NCI-H2107 treated with DMSO at 0.1 percent for 48 hours (cell line): Measurements from ENCODE around the gene SRSF3.
"Not testable (repeated sequence)": the region's sequence is repeated elsewhere in the genome, so short reads cannot be mapped to it uniquely, and the experiment has no call there.

ENCODE experiments used
- DNase-seq: peaks from one replicate; lab custom pipeline; 2025; ENCODE audit not compliant: unreplicated experiment; lab: John Stamatoyannopoulos, UW

Gene SRSF3

DNA sequence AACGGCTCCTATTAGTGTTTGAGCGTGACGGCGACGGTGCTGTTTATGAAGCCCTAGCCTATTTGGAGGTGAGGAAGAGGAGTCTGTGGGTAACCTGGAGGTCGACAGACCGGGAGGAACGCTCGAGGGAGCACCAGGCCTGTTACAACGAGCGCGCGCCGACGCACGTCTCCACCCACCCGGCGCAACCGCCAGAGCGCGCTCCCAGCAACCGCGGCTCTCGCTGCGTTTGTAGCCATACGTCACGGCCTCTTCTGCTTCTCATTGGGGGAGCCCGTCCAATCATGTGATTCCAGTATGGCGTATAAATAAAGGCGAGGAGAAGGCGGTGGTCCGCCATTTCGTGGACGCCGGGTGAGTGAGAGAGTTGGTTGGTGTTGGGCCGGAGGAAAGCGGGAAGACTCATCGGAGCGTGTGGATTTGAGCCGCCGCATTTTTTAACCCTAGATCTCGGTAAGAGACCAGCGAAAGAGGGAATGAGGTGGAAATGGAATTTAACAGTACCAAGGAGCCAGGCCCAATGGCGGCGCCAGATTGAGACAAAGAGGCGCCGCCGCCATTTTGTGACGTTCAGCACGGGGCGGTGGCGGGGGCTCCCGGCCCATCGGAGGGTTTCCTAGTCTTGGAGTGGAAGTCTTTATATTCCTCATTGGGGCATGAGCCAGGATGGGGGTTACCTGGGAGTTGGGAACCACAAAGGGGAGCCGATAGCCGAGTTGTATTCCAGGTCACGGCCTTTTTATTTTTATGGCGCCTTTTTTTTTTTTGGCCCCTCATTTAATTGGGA is at the start of gene SRSF3:
SRSF3 (plus strand) TSS at position 334 of the 787 bp plus-strand sequence. CDS start 2,401 bp downstream, outside the sequence.
- peak; percentile 92 for DNase-seq

DNA sequence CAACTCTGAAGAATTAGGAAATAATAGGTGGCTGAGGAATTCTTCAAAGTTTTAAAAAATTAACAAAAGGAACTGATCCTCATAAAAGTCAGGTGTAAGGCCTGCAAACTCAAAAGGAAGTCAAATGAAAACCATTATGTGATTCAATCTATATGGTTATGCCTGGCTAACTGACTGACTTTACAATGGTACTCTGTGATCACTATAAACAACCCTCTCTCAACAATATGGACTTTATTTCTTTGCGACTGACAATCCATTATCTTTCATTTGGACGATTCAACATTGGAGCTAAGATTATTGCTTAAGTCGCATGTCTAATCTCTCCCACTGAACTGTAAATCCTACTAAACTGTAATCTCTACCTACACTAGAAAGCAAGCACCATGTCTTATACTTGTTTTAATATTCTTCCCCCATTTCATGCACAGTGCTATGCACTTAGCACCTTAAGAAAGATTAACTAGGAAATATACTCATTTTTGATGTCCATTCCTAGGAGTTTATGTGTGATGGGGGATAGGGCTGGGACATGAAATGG is 48.3 kb upstream of the SRSF3 start:
- no peak for DNase-seq

DNA sequence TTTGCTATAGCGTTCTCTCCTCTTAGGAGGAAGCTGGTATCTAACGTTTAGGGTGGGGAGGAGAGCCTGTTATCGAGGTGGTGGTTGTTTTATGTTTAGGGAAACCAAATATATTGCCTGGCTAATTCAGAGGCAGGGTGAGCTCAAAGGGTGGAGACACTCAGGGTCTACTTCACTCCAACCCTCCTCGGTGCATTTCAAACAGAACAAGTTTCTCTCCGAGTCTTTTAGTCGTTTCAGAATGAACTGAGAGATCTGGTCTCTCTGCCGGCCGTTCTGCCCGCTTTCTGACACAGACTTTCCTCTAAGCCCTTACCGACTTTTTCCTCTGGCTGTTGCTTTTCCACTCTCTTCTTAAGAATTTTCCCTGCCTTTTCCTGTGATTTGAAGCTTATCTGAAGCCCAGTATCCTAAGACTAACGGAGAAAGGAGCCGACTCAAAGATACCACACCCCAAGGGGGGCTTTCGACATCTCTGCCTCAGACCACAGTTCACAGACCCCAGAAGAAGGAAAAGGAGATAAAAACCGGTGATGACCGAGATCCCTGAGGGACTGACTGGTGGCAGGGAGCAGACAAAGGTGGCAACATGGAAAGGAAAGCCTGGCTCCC is 47.7 kb upstream of the SRSF3 start:
- DNase-seq: no peak

DNA sequence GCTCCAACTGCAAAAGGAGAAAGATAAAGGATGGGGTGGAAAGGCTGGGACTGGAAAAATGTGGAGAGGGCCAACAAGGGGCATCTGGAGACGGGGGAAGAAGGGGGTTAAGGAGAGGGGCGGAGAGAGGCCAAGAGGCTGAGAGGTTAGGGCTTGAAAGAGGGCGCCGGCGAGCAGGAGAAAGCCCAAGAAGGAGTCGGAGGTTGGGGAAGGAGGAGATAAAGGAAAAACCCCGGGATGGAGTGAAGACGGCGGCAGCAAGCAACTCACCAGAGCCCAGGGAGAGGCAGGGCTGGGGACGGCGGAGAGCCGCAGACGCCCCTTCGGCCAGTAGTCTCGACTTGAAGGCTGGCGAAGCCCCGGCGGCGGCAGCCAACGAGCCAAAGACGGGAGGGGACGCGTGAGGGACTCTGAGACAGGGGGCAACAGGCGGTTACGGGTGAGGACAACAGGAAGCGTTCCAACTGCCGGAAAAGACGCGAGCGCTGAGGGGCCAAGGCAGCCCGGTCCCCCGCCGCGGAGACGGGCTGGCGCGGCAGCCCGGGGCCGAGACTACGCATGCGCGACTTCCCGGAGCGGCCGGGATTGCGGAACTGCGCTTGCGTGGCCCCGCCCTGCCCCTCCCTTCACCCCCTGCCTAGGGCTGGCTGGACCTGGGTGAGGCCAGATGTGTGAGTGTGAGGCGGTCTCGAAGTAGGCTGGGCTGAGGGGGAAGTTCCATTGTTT is 47.1 kb upstream of the SRSF3 start, which contains the start of gene STK38:
STK38 (minus strand) TSS at position 560 of the 726 bp plus-strand sequence. CDS start 7,277 bp downstream, outside the sequence.
- DNase-seq: peak; percentile 30

DNA sequence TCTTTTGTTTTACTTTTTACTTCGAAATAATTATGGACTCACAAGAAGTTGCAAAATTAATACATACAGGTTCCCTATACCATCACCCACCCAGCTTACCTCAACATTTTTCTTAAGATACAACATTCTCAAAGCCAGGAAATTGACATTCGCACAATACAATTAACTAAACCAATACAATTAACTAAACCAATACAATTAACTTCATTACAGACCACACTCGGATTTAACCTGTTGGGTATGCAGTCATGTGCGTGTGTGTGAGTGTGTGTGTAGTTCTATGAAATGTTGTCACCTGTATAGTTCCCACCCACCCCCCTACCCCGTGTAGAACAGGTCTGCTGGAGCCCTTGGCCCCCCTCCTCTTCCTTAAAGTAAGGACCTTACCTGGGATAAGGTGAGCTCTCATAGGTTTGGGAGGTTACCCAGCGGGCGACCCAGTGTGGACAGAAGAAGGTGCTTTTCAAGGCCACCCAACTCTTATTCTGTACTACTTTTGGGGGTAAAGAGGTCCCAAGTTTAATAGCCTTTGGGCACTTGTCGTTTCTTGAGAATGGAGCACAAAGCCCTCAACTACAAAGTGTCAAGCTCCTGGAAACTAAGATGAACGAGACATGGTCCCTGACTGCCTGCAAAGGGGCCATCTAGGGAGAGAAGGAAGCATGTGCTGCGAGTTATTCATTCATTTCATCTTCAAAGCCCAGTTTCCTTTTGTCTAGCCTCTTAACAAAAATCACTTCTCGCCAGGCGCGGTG is 46.3 kb upstream of the SRSF3 start:
- no peak for DNase-seq

DNA sequence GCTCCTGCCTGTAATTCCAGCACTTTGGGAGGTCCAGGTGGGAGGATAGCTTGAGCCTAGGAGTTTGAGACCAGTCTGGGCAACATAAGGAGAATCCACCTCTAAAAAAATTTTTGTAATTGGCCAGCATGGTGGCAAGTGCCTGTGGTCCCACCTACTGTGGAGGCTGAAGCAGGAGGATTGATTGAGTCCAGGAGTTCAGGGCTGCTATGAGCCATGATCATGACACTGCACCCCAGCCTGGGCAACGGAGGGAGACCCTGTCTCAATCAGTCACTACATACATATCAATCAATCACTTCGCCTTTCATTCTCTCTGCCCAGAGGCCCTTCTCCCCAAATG is 45.8 kb upstream of the SRSF3 start:
- DNase-seq: no peak

DNA sequence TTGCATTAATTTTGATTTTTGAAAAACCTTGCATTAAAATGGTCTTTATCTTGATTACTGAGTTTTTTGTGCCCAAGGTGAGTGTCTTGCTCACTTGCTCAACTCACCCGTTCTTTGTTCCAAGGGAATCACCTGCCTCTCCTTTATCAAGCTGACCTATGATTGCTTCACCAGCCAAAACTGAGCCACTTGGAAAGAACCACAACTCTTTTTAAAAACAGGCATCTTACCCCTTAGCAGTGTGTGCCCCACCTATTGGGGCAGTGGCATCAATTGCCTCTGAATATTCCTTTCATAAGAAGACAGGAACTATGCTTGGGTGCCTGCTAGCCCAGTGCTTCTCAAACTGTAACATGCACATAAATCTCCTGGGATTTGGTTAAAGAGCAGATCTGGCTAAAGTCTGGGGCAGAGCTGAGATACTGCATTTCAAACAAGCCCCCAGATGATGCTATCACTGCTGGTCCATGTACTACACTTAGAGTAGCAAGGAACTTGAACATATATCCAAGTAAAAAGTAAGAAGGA is 43.6 kb upstream of the SRSF3 start:
- DNase-seq: peak; percentile 38

DNA sequence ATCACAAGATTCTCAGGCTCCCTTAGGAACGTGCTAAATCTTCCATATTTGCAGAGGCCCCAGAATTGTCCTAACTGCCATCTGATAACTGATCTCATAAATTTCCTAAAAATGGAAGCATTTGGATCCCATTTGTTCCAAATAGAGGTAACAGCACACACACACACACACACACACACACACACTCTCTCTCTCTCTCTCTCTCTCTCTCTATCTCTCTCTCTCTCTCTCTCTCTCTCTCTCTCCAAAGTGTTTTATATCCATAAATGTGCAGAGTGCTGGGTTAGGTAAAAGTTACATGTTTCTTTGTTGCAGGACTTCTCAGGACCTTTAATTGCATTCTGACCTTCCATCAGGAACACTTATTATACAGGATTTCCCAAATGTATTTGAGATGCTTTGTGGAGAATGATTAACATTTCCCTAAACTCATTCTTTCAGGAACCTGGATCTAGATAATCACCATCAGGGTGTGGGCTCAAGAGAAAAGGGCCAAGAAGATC is 38.4 kb upstream of the SRSF3 start:
- no peak for DNase-seq

DNA sequence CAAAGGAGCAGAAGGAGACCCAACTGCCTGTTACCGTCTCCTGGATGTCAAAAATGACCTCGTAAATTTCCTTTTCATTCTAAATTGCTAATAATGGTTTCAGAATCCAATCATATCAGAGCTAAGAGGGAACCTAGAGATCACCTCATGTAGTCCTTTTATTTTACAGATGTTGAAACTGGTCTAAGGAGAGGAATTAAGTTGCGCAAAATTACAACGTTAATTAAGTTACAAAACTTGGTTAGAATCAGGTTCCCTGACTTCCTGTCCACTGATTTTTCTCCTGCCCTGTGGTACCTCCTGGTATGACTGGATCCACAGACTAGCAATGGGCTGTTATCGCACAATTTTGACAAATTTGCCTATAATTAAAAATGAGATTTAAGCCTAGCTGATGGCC is 37.9 kb upstream of the SRSF3 start:
- no peak for DNase-seq

DNA sequence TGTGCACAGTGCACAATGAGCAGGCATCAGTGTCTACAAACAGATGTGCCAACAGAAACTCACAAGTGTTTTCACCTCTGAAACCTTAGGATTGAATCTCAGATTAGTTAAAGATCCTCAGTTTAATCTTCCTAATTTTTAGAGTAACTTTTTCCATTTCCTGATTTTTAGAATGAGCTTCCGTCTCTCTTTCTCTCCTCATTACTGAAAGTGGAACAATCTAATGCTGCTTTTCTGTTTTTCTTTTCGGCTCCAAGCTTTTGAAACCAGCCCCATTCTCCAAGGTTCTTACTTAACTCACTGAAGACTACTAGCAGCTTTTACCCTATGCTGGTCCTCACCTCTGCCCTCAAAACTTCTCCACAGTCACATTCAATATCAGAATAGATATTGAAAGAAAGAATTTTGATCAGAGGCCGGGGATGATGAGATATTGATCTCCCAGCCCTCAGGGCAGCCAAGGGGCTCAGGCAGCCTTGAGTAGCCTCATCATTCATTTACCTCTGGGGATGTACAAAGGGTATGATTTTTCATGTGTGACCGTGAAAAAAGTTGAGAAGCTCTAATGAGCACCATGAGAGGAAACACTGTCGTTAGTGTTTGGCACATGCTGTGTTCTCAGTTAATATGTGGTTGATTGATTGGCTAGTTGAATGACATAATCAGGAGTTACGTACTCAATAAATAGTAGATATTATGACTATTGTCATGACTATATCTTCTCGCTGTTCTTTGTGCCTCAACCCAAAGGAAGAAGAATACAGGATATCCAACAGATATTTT is 35.0 kb upstream of the SRSF3 start:
- DNase-seq: no peak

DNA sequence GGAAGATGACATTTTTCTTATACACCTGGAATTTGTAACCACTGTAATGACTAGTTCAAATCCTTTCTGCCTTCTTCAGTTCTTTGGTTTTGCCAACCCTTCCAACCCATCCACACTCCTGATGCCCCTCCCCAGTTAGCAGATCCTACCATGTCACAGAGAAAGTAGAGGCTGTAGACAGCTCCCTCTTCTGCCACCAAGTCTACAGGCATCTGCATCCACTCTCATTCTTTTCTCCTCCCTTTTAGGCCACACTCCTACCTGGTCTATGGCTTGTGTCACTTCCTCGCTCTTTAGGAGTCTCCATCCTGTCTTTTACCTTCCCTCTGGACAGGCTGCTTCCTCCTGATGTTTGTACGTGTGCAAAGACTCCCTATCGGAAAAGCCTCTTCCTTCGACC is 33.3 kb upstream of the SRSF3 start:
- DNase-seq: no peak

DNA sequence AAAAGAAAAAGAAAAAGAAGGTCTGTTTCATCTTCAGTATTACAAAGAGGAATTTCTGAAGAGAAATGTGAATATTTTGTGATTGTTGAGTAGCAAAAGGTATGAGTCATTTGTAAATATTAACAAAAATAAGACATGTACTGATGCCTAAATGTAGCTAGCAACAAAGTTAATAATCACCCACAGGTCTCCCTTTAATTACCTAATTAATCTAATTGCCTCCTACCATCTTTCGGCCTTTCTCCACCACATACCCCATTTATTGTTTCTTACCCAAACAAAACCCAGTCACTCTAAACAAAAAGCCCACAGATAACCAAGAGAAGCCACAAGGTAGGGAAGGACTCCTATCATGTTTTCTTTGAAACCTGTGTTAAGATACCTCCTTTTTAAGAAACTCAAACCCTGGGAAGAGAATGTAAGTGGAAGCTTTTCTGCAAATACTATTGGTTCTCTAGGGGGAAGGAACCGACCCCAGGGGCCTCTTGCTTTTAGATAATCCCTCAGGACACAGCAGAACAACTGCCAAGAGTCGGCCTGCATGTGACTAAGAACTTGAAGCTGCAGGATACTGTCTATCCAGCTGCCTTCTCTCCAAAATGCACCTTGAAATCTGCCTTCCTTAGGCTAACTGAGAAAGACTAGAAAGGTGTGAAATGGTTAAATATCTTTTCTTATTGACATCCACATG is 30.8 kb upstream of the SRSF3 start:
- DNase-seq: no peak

DNA sequence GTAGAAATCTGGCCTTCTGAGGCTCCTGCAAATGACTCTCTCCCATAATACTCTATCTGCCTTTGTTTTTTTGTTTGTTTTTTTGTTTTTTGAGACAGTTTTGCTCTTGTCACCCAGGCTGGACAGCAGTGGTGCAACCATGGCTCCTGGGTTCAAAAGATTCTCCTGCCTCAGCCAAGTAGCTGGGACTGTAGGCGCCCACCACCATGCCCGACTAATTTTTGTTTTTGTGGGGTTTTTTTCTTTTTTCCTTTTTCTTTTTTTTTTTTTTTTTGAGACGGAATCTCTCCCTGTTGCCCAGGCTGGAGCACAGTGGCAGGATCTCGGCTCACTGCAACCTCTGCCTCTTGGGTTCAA is 30.3 kb upstream of the SRSF3 start:
- DNase-seq: no peak

DNA sequence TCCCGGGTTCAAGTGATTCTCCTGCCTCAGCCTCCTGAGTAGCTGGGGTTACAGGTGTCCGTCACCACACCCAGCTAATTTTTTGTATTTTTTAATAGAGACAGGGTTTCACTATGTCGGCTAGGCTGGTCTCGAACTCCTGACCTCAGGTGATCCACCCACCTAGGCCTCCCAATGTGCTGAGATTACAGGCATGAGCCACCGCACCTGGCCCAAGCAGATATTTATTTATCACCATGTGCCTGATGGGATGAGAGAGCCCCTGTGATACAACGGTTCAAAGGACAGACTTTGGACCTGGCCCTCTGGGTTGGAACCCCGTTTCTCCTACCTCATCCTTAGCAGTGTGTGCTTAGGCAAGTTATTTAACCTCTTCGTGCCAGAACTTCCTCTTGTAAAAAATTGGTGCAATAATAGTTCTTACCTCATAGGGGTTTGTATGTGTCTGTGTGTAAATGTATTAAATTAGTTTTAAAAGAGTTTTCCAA is 27.7 kb upstream of the SRSF3 start:
- DNase-seq: no peak

DNA sequence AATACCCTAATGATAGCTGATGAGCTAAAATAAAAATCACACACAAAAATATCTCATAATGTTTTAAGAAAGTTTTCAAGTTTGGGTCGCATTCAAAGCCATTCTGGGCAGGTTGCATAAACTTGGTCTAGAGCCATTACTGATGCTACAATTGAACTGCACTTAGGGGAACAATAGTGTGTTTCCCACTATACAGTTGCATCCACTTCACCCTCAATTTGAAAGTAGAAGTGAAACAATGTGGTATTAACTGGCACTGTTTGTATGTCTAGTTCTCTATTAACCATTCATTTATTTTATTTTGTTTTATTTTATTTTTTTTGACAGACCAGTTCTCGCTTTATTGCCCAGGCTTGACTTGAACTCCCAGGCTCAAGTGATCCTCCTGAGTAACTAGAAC is 23.9 kb upstream of the SRSF3 start:
- no peak for DNase-seq

DNA sequence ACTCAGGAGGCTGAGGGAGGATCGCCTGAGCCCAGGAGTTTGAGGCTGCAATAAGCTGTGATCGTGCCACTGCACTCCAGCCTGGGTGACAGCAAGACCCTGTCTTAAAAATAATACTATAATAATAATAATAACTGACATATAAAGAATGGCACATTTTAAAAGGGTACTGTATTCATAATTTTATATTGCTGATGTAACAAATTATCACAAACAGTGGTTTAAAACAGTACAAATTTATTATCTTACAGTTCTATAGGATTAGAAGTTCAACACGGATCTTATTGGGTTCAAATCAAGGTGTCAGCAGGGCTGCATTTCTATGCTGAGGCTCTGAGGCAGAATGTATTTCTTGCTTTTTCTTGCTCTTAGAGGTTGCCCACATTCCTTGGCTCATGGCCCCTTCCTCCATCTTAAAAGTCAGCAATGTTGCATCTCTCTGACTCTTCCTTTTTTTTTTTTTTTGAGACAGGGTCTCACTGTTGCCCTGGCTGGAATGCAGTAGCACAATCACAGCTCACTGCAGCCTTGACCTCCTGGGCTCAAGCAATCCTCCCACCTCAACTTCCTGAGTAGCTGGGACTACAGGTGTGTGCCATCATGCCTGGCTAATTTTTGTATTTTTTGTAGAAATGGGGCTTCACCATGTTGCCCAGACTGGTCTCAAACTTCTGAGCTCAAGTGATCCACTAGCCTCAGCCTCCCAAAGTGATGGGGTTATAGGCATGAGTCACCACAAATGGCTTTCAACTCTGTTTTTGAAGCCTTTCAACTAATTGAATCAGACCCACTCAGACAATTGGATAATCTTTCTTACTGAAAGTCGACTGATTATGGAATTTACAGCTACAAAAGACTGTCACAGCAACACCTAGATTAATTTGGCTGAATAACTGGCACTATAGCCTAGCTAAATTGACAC is 22.8 kb upstream of the SRSF3 start:
- DNase-seq: no peak

DNA sequence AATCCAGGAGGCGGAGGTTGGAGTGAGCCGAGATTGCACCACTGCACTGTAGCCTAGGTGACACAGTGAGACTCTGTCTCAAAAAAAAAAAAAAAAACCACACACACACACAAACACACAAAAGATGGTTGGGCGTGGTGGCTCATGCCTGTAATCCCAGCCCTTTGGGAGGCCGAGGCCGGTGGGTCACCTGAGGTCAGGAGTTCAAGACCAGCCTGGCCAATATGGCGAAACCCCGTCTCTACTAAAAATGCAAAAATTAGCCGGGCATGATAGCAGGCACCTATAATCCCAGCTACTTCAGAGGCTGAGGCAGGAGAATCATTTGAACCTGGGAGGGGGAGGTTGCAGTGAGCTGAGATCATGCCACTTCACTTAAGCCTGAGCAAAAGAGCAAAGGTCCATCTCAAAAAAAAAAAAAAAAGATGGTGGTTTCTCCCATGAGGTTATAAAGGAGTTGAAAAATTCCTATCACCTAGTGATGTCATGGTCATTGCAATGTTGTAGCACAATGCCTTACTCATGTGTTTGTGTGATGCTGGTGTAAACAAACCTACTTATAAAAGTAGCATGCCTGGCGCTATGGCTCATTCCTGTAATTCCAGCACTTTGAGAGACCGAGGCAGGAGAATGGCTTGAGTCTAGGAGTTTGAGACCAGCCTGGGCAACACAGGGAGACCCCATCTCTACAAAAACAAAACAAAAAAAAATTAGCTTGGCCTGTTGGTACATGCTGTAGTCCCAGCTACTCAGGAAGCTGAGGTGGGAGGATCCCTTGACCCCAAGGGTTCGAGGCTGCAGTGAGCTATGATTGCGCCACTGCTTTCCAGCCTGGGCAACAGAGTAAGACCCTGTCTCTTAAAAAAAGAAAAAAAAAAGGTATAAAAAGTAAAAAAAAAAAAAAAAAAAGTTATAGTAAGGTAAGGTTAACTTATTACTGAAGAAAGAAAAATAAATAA is 21.5 kb upstream of the SRSF3 start:
- DNase-seq: not testable (repeated sequence)
